Activated CD4-positive, alpha-beta T cell treated with anti-CD3 and anti-CD28 coated beads for 36 hours (primary cell): ENCODE measurements around the gene LIAS. TPM values are rescaled to one million over a fixed set of nuclear protein-coding genes. Genes with fewer than 3 reads are reported as not detected.
"Not testable (repeated sequence)": the region's sequence is repeated elsewhere in the genome, so short reads cannot be mapped to it uniquely, and the experiment has no call there.

Experiments
- ATAC-seq: fragments of 200-7000 bp; cut with Tn5 transposase; one replicate; pipeline ENCODE4 v1.10.0; 2021; ENCODE audit warnings: mild to moderate bottlenecking, moderate library complexity
- CTCF ChIA-PET: fragments of 350-600 bp; sonication (Branson Sonifier 250); formaldehyde crosslinking; loops from one replicate; lab custom pipeline; 2021; ENCODE audit warnings: antibody characterized with exemption; lab: Charles Lee
- POLR2A ChIA-PET: fragments of 350-600 bp; sonication (Branson Sonifier 250); formaldehyde crosslinking; loops from one replicate; lab custom pipeline; 2021; ENCODE audit warnings: antibody characterized with exemption, inconsistent platforms; lab: Charles Lee
- DNase-seq: peaks from one replicate; pipeline ENCODE4 v3.0.0-alpha.2; 2020
- H3K27ac Mint-ChIP-seq: one replicate; pipeline ENCODE4 v1.8.0; 2021; ENCODE audit warnings: mixed read lengths
- H3K27me3 Mint-ChIP-seq: one replicate; pipeline ENCODE4 v1.8.0; 2021; ENCODE audit warnings: mixed read lengths
- H3K36me3 Mint-ChIP-seq: one replicate; pipeline ENCODE4 v1.8.0; 2021; ENCODE audit warnings: low read depth, mixed read lengths
- H3K4me1 Mint-ChIP-seq: one replicate; pipeline ENCODE4 v1.8.0; 2021; ENCODE audit warnings: mixed read lengths
- H3K4me3 Mint-ChIP-seq: one replicate; pipeline ENCODE4 v1.8.0; 2021; ENCODE audit warnings: mild to moderate bottlenecking, moderate library complexity, mixed read lengths
- H3K9me3 Mint-ChIP-seq: one replicate; pipeline ENCODE4 v1.8.0; 2021; ENCODE audit warnings: low read depth, mixed read lengths
- intact Hi-C, 2 experiments: fragments of 100-400 bp; cut with DNase I in 1 of 2; cut with micrococcal nuclease in 1 of 2; formaldehyde crosslinking; loops; one replicate each; pipeline versions ENCODE4 v1.14.2 to v1.15.1; 2022 to 2024; cut with DNase I, micrococcal nuclease
- total RNA-seq, 2 experiments: library from RNA; stranded (reverse); gene quantifications; one replicate each; pipeline ENCODE4 v1.2.3, GENCODE V29; 2021

LIAS gene
- total RNA-seq, 2 experiments from 2014 or later: 30.7 to 35.5 TPM

DNA sequence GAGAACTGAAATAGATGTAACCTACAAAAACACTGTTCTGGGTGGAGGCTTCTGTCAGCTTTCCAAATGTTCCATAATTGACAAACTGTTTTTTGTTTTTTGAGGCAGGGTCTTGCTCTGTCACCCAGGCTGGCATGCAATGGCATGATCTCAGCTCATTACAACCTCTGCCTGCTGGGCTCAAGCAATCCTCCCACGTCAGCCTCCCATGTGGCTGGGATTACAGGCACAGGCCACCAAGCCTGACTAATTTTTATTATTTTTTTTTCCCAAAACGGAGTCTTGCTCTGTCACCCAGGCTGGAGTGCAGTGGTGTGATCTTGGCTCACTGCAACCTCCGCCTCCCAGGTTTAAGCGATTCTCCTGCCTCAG is 43.8 kb downstream of the LIAS start:
- H3K4me1 Mint-ChIP-seq, H3K4me3 Mint-ChIP-seq, H3K27ac Mint-ChIP-seq, intact Hi-C loops, CTCF ChIA-PET, DNase-seq, H3K9me3 Mint-ChIP-seq, H3K27me3 Mint-ChIP-seq, ATAC-seq, POLR2A ChIA-PET: not testable (repeated sequence)
- peaks cover 37% of the 10 kb centered on the region for H3K36me3 Mint-ChIP-seq

- Mint-ChIP-seq H3K4me3 (no peak overlapping the region), H3K27me3 (no peaks in the 10 kb centered on the region), H3K9me3 (no peaks in the 10 kb centered on the region), H3K27ac (no peak overlapping the region), H3K36me3 (peaks cover 31% of the 10 kb centered on the region), H3K4me1 (no peaks in the 10 kb centered on the region)
- CTCF ChIA-PET: interaction anchor here (0.8 to 2.3 kb wide), 2 partner anchors 16 to 35 kb away, joined by 3 to 8 read pairs; no protein-coding TSS in a partner anchor
- POLR2A ChIA-PET: no interaction called here
- no peak for ATAC-seq
- DNase-seq: no peak
- intact Hi-C loops: no loop called here
These were observed 45.7 kb downstream of the LIAS start for GRCh38 chr4:39504538-39504937.

DNA sequence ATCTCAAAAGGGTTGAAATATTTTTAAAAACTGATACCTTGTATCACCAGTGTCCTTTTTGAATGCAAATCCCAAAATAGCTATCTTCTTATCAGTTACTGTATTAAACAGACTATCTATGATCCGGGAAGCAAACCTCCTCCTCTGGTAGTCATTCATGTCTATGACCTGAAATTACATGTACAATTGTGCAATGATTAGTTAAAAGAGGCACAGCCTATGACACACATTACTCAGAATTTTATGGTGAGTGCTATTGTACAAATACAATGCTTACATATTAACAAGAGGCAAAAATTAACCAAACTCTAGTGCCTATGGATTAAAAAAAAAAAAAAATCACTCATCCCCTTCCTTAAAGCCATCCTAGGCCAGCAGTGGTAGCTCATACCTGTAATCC is 46.7 kb downstream of the LIAS start:
- DNase-seq: no peak
- POLR2A ChIA-PET: interaction anchor here (0.6 kb wide), 1 partner anchor 132 kb away, joined by 4 read pairs; no protein-coding TSS in a partner anchor
- no peak overlapping the region for H3K4me3 Mint-ChIP-seq
- no peak overlapping the region for H3K27ac Mint-ChIP-seq
- H3K36me3 Mint-ChIP-seq: peaks cover 32% of the 10 kb centered on the region
- no peaks in the 10 kb centered on the region for H3K27me3 Mint-ChIP-seq
- intact Hi-C loops: no loop called here
- no peak for ATAC-seq
- no peaks in the 10 kb centered on the region for H3K4me1 Mint-ChIP-seq
- CTCF ChIA-PET: interaction anchor here (0.6 to 2.3 kb wide), 2 partner anchors 36 to 365 kb away, joined by 3 to 8 read pairs; no protein-coding TSS in a partner anchor
- no peaks in the 10 kb centered on the region for H3K9me3 Mint-ChIP-seq

DNA sequence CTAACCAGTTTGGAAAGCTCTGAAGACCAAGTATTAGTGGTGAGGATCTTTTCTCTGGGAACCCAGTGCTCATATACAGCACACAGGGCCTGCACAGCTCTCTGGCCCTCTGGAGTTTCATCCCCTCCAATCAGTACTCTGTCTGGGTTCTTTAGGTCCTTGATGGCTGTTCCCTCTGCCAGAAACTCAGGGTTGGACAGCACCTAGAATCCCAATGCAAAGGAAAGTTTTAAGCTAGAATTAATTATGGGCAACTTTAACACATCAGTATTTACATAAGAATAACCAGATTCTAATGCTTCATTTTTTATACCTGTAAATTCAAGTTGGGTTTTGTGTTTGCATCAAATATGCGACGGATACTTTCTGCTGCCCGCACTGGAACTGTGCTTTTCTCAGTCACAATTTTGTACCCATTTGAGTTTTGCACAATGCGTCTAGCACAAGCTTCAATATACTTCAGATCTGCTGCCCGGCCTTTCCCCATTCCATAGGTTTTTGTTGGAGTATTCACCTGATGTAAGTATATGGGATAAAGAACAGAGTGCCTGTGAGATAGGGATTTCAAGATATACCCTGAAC is 51.6 kb downstream of the LIAS start:
- no peak for ATAC-seq
- ChIA-PET POLR2A (no interaction called here), CTCF (interaction anchor here (0.5 kb wide), 1 partner anchor 65 kb away, joined by 3 read pairs; no protein-coding TSS in a partner anchor)
- H3K4me3 Mint-ChIP-seq: no peak overlapping the region
- DNase-seq: no peak
- no peak overlapping the region for H3K27ac Mint-ChIP-seq
- no peaks in the 10 kb centered on the region for H3K27me3 Mint-ChIP-seq
- peaks cover 14% of the 10 kb centered on the region for H3K36me3 Mint-ChIP-seq
- H3K4me1 Mint-ChIP-seq: no peaks in the 10 kb centered on the region
- intact Hi-C loops: no loop called here
- H3K9me3 Mint-ChIP-seq: no peaks in the 10 kb centered on the region

GRCh38 chr4:39514266-39514665 is 55.4 kb downstream of the LIAS start:
- H3K4me1 Mint-ChIP-seq, H3K27me3 Mint-ChIP-seq, H3K9me3 Mint-ChIP-seq, DNase-seq, intact Hi-C loops, POLR2A ChIA-PET, ATAC-seq, H3K36me3 Mint-ChIP-seq, H3K27ac Mint-ChIP-seq, H3K4me3 Mint-ChIP-seq: not testable (repeated sequence)
- CTCF ChIA-PET: interaction anchor here (0.7 kb wide), 1 partner anchor 235 kb away, joined by 3 read pairs; no protein-coding TSS in a partner anchor

DNA sequence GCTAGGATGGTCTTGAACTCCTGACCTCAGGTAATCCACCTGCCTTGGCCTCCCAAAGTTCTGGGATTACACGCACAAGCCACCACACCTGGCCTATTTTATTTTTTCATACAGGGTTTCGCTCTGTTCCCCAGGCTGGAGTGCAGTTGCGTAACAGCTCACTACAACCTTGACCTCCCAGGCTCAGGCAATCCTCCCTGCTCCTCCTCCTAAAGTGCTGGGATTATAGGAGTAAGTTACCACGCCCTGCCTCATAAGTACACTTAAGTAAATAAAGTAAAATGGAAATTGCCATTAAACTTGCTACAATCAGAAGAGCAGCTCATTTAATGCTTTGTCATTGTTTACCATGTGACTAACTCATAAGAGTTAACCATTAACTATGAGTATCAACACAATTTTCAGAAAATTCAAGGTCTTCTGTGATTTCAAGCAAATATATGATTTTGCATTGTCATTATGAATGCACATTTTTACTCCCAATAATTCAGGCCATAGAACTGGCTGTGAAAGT is 56.1 kb downstream of the LIAS start:
- ChIA-PET CTCF (no interaction called here), POLR2A (no interaction called here)

GRCh38 chr4:39515669-39516401 is 57.0 kb downstream of the LIAS start:
- POLR2A ChIA-PET, ATAC-seq, DNase-seq, CTCF ChIA-PET, H3K27ac Mint-ChIP-seq, intact Hi-C loops, H3K27me3 Mint-ChIP-seq, H3K4me1 Mint-ChIP-seq, H3K36me3 Mint-ChIP-seq, H3K9me3 Mint-ChIP-seq, H3K4me3 Mint-ChIP-seq: not testable (repeated sequence)

More for the DNA sequence above, 56.1 kb downstream of the LIAS start:
- H3K27ac Mint-ChIP-seq: no peak overlapping the region
- no peak overlapping the region for H3K4me3 Mint-ChIP-seq
- H3K9me3 Mint-ChIP-seq: no peaks in the 10 kb centered on the region
- no peak for ATAC-seq
- intact Hi-C loops: no loop called here
- H3K36me3 Mint-ChIP-seq: peaks cover 5% of the 10 kb centered on the region
- DNase-seq: no peak
- no peaks in the 10 kb centered on the region for H3K4me1 Mint-ChIP-seq
- no peaks in the 10 kb centered on the region for H3K27me3 Mint-ChIP-seq

- H3K27me3 Mint-ChIP-seq: no peaks in the 10 kb centered on the region
- H3K36me3 Mint-ChIP-seq: peaks cover 2% of the 10 kb centered on the region
- ChIA-PET POLR2A (no interaction called here), CTCF (no interaction called here)
- H3K27ac Mint-ChIP-seq: no peak overlapping the region
- ATAC-seq (no peak), DNase-seq (no peak)
- H3K4me3 Mint-ChIP-seq: no peak overlapping the region
- no peaks in the 10 kb centered on the region for H3K4me1 Mint-ChIP-seq
- intact Hi-C loops: no loop called here
- H3K9me3 Mint-ChIP-seq: no peaks in the 10 kb centered on the region
These were observed 57.6 kb downstream of the LIAS start for GRCh38 chr4:39516407-39516966.

DNA sequence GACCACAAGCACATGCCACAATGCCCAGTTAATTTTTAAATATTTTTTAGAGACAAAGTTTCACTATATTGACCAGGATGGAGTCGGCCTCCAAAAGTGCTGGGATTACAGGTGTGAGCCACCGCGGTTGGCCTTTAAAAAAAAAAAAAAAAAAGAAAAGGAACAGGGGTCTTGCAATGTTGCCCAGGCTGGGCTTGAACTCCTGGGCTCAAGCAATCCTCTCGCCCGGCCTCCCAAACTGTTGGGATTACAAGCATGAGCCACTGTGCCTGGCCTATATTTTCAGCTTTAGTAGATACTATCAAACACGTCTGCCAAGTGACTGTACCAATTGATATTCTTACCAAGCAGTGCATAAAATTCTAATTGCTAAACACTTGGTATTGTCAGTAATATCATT is 59.6 kb downstream of the LIAS start:
- CTCF ChIA-PET: interaction anchor here (0.6 kb wide), 1 partner anchor 37 kb away, joined by 3 read pairs; no protein-coding TSS in a partner anchor
- Mint-ChIP-seq H3K27me3 (no peaks in the 10 kb centered on the region), H3K4me3 (no peak overlapping the region), H3K36me3 (no peaks in the 10 kb centered on the region), H3K27ac (no peak overlapping the region), H3K4me1 (no peaks in the 10 kb centered on the region), H3K9me3 (no peaks in the 10 kb centered on the region)
- ATAC-seq (no peak), DNase-seq (no peak)
- intact Hi-C loops: no loop called here
- POLR2A ChIA-PET: no interaction called here

DNA sequence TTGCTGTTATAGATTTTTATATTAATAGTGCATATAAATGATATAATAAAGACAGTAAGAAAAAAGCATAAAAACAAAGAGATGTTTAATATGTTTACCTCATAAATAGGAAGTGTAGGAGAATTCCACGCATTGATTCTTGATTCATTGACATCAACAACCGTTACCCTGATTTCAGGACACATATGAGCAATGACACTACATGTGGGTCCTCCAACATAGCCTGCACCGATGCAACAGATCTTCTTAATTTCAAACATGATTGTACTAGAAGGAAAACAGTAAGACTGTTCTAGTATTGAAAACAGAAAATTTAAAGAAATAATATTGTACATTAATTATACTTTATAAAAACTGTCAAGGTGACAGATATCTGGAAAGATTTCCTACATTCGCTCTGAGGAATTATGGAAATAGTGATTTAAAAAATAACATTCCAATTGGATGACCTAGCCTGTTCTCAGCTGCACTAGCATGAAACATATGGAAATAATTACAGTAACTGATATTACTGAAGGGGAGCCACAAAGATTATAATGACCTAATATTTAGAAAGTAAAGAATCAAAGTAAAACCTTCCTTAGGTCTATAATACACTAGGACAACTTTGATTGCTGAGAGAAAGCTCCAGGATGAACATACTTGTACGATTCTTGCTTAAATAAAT is 62.5 kb downstream of the LIAS start:
- Mint-ChIP-seq H3K27ac (no peak overlapping the region), H3K4me1 (peaks cover 8% of the 10 kb centered on the region), H3K4me3 (no peak overlapping the region), H3K36me3 (no peaks in the 10 kb centered on the region), H3K27me3 (no peaks in the 10 kb centered on the region), H3K9me3 (no peaks in the 10 kb centered on the region)
- CTCF ChIA-PET: no interaction called here
- intact Hi-C loops: loop anchor here in 1 of 2 experiments (10.0 kb wide), 1 partner anchor 857 kb away; the partner anchor contains the start of gene KLF3
- ATAC-seq (no peak), DNase-seq (no peak)
- POLR2A ChIA-PET: no interaction called here

DNA sequence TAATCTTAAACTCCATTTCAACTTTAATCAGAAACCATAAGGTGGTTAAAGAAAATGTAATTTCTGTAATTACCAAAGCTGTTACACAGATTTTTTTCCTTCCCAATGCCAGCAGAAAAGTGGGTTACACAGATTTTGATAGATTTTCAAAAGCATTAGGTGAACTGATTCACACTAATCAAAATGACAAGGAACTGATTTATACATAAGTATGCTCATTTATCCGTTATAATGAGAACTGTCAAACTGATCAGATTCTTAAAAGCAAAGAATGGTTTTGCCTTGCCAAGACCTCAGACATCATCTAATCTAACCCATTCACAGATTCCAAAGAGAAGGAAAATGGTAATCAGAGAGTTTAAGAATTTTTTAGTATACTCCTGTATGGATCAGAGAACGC is 63.2 kb downstream of the LIAS start:
- H3K4me1 Mint-ChIP-seq: peaks cover 10% of the 10 kb centered on the region
- H3K27me3 Mint-ChIP-seq: no peaks in the 10 kb centered on the region
- no peak overlapping the region for H3K4me3 Mint-ChIP-seq
- POLR2A ChIA-PET: no interaction called here
- DNase-seq (no peak), ATAC-seq (no peak)
- CTCF ChIA-PET: interaction anchor here (0.6 kb wide), 1 partner anchor 20 kb away, joined by 3 read pairs; no protein-coding TSS in a partner anchor
- H3K27ac Mint-ChIP-seq: no peak overlapping the region
- H3K36me3 Mint-ChIP-seq: no peaks in the 10 kb centered on the region
- intact Hi-C loops: loop anchor here in 1 of 2 experiments (10.0 kb wide), 1 partner anchor 857 kb away; the partner anchor contains the start of gene KLF3
- H3K9me3 Mint-ChIP-seq: no peaks in the 10 kb centered on the region
